Natural killer cell (primary cell): Measurements from ENCODE around the gene SHB. TPM values are rescaled to one million over a fixed set of nuclear protein-coding genes. Genes with fewer than 3 reads are reported as not detected.

Experiments
- ATAC-seq, 3 donors: fragments of 150-1000 bp in 2 of 3; fragments of 200-7000 bp in 1 of 3; cut with Tn5 transposase; 1 replicate in 1 of 3; 2 replicates in 2 of 3; pipeline ENCODE4 v1.10.0; 2021; ENCODE audit warnings: mild to moderate bottlenecking in 2 of 3, moderate library complexity in 2 of 3
- DNase-seq, 2 donors: peaks; one replicate each; pipeline versions ENCODE4 v3.0.0 to v3.0.0-alpha.2; 2013 to 2021; ENCODE audit warnings: mixed read lengths in 1 of 2
- H3K27ac ChIP-seq: one replicate; pipeline ENCODE4 v1.5.1; 2013; ENCODE audit warnings: mild to moderate bottlenecking, low read length
- H3K27me3 ChIP-seq: one replicate; pipeline ENCODE4 v1.6.1; 2013; ENCODE audit warnings: low read length; ENCODE audit not compliant: control insufficient read depth, insufficient read depth
- H3K36me3 ChIP-seq: one replicate; pipeline ENCODE4 v1.6.1; 2013; ENCODE audit warnings: low read length; ENCODE audit not compliant: control insufficient read depth, insufficient read depth
- H3K4me1 ChIP-seq: one replicate; pipeline ENCODE4 v1.6.1; 2013; ENCODE audit warnings: low read length; ENCODE audit not compliant: control insufficient read depth, insufficient read depth
- H3K4me3 ChIP-seq: one replicate; pipeline ENCODE4 v1.5.1; 2013; ENCODE audit warnings: low read length
- H3K9me3 ChIP-seq: one replicate; pipeline ENCODE4 v1.6.1; 2013; ENCODE audit warnings: low read length; ENCODE audit not compliant: control insufficient read depth, insufficient read depth
- H3K27ac Mint-ChIP-seq, 2 donors: one replicate each; pipeline ENCODE4 v1.8.0; 2022; ENCODE audit warnings: mild to moderate bottlenecking in 2 of 2, mixed read lengths in 2 of 2, moderate library complexity in 1 of 2
- H3K27me3 Mint-ChIP-seq, 2 donors: one replicate each; pipeline ENCODE4 v1.8.0; 2022; ENCODE audit warnings: low read depth in 2 of 2, mixed read lengths in 2 of 2
- H3K36me3 Mint-ChIP-seq: one replicate; pipeline ENCODE4 v1.8.0; 2022; ENCODE audit warnings: mixed read lengths
- H3K4me1 Mint-ChIP-seq, 2 donors: one replicate each; pipeline ENCODE4 v1.8.0; 2022; ENCODE audit warnings: mixed read lengths in 2 of 2
- H3K4me3 Mint-ChIP-seq: one replicate; pipeline ENCODE4 v1.8.0; 2022; ENCODE audit warnings: mild to moderate bottlenecking, moderate library complexity, mixed read lengths
- H3K9me3 Mint-ChIP-seq, 2 donors: one replicate each; pipeline ENCODE4 v1.8.0; 2022; ENCODE audit warnings: mixed read lengths in 2 of 2
- CTCF ChIP-seq: fragments of 200-600 bp; IDR thresholded peaks from one replicate; pipeline ENCODE4 v1.8.0; 2022; ENCODE audit warnings: antibody characterized with exemption
- WGBS: methylation state at CpG from one replicate; pipeline ENCODE4 v1.1.7; 2013; ENCODE audit warnings: missing lambda C conversion rate; ENCODE audit not compliant: insufficient coverage; 5-methylcytosine and 5-hydroxymethylcytosine counted together
- intact Hi-C: fragments of 100-400 bp; cut with micrococcal nuclease; formaldehyde crosslinking; loops from one replicate; pipeline ENCODE4 v1.14.2; 2022
- total RNA-seq, 4 donors: library from RNA; stranded (reverse); fragments of 120-200 nt in 1 of 4; gene quantifications; one replicate each; pipeline versions ENCODE4 v1.2.3 to v1.2.4, GENCODE V29; 2013 to 2022

The SHB gene
- total RNA-seq, 3 donors from 2014 or later (not counting 1 experiment from before 2014, with no cell fraction given) = 2.7 to 7.1 (median 2.9) TPM

GRCh38 chr9:37960631-37961030 lies 108.4 kb downstream of the SHB start:
- H3K36me3 Mint-ChIP-seq = no peaks in the 10 kb centered on the region
- no peaks in the 10 kb centered on the region for H3K36me3 ChIP-seq
- H3K27ac Mint-ChIP-seq = no peak overlapping the region
- H3K27ac ChIP-seq = no peak overlapping the region
- no peak for DNase-seq
- no peak overlapping the region for H3K4me3 ChIP-seq
- no peaks in the 10 kb centered on the region for H3K9me3 ChIP-seq
- intact Hi-C loops = loop anchor here (10.0 kb wide), 1 partner anchor 104 kb away; the partner anchor contains the start of gene SHB
- no peak for ATAC-seq
- no peaks in the 10 kb centered on the region for H3K27me3 ChIP-seq
- 90% methylated on average over 2 of the region's 3 CpGs for WGBS
- no peak overlapping the region for H3K4me3 Mint-ChIP-seq
- no peaks in the 10 kb centered on the region for H3K9me3 Mint-ChIP-seq
- no peaks in the 10 kb centered on the region for H3K27me3 Mint-ChIP-seq
- no peak for TF ChIP-seq CTCF
- no peaks in the 10 kb centered on the region for H3K4me1 ChIP-seq
- H3K4me1 Mint-ChIP-seq = peaks cover 27 to 30% of the 10 kb centered on the region in 2 donors

- no peaks in the 10 kb centered on the region for H3K36me3 ChIP-seq
- no peak for TF ChIP-seq CTCF
- no peak for DNase-seq
- Mint-ChIP-seq H3K4me1 (peaks cover 21 to 24% of the 10 kb centered on the region in 2 donors), H3K4me3 (no peak overlapping the region), H3K36me3 (no peaks in the 10 kb centered on the region), H3K27ac (no peak overlapping the region), H3K27me3 (no peaks in the 10 kb centered on the region), H3K9me3 (no peaks in the 10 kb centered on the region)
- no peak for ATAC-seq
- intact Hi-C loops = loop anchor here (10.0 kb wide), 1 partner anchor 105 kb away; the partner anchor contains the start of gene SHB
- 50% methylated on average over 2 of the region's 4 CpGs for WGBS
- no peaks in the 10 kb centered on the region for H3K4me1 ChIP-seq
- no peaks in the 10 kb centered on the region for H3K9me3 ChIP-seq
- no peak overlapping the region for H3K4me3 ChIP-seq
- H3K27me3 ChIP-seq = no peaks in the 10 kb centered on the region
- no peak overlapping the region for H3K27ac ChIP-seq
Measured at GRCh38 chr9:37959976-37960375, 109.1 kb downstream of the SHB start.

- Mint-ChIP-seq H3K36me3 (no peaks in the 10 kb centered on the region), H3K4me1 (peaks cover 10 to 12% of the 10 kb centered on the region in 2 donors), H3K9me3 (no peaks in the 10 kb centered on the region), H3K4me3 (no peak overlapping the region), H3K27ac (no peak overlapping the region), H3K27me3 (no peaks in the 10 kb centered on the region)
- intact Hi-C loops = no loop called here
- Histone ChIP-seq H3K4me3 (no peak overlapping the region), H3K9me3 (no peaks in the 10 kb centered on the region), H3K4me1 (peaks cover 3% of the 10 kb centered on the region), H3K36me3 (no peaks in the 10 kb centered on the region), H3K27ac (no peak overlapping the region), H3K27me3 (no peaks in the 10 kb centered on the region)
- 83% methylated on average over 8 of the region's 9 CpGs for WGBS
- DNase-seq (no peak), ATAC-seq (no peak)
- TF ChIP-seq CTCF = no peak
Measured at GRCh38 chr9:37958154-37958553, 110.9 kb downstream of the SHB start.

- ATAC-seq (no peak), DNase-seq (no peak)
- intact Hi-C loops = no loop called here
- Histone ChIP-seq H3K4me1 (peaks cover 3% of the 10 kb centered on the region), H3K4me3 (no peak overlapping the region), H3K27me3 (no peaks in the 10 kb centered on the region), H3K9me3 (no peaks in the 10 kb centered on the region), H3K36me3 (no peaks in the 10 kb centered on the region), H3K27ac (no peak overlapping the region)
- no peaks in the 10 kb centered on the region for H3K27me3 Mint-ChIP-seq
- no peak overlapping the region for H3K4me3 Mint-ChIP-seq
- no peak overlapping the region for H3K27ac Mint-ChIP-seq
- H3K4me1 Mint-ChIP-seq = peaks cover 10 to 12% of the 10 kb centered on the region in 2 donors
- TF ChIP-seq CTCF = no peak
- 83% methylated on average over 2 of the region's 2 CpGs for WGBS
- H3K9me3 Mint-ChIP-seq = no peaks in the 10 kb centered on the region
- H3K36me3 Mint-ChIP-seq = no peaks in the 10 kb centered on the region
Measured at GRCh38 chr9:37957664-37957953, 111.4 kb downstream of the SHB start.
